GM18858 (cell line): ENCODE results near the gene DTNB.

Experiments
- ATAC-seq: cut with Tn5 transposase; IDR thresholded peaks from one replicate; pipeline ENCODE4 v1.9.1; 2021; ENCODE audit not compliant: unreplicated experiment

Gene DTNB

GRCh38 chr2:25375371-25375988, 297.9 kb downstream of the DTNB start:
- no peak for ATAC-seq

GRCh38 chr2:25374827-25375226, 298.6 kb downstream of the DTNB start:
- ATAC-seq, result no peak

GRCh38 chr2:25374411-25374810, 299.0 kb downstream of the DTNB start:
- no peak for ATAC-seq

GRCh38 chr2:25373269-25373981, 300.0 kb downstream of the DTNB start:
- no peak for ATAC-seq

- ATAC-seq, result no peak
These were observed 300.7 kb downstream of the DTNB start for GRCh38 chr2:25372405-25373268.

- ATAC-seq, result no peak
These were observed 301.8 kb downstream of the DTNB start for GRCh38 chr2:25371253-25372241.

GRCh38 chr2:25369876-25370275, 303.5 kb downstream of the DTNB start:
- no peak for ATAC-seq

- ATAC-seq, result no peak
These were observed 303.9 kb downstream of the DTNB start for GRCh38 chr2:25369439-25369838.

- no peak for ATAC-seq
These were observed 304.7 kb downstream of the DTNB start for GRCh38 chr2:25368660-25369059.

- no peak for ATAC-seq
These were observed 306.1 kb downstream of the DTNB start for GRCh38 chr2:25367296-25367695.

GRCh38 chr2:25366629-25367028, 306.7 kb downstream of the DTNB start:
- no peak for ATAC-seq

GRCh38 chr2:25365241-25365640, 308.1 kb downstream of the DTNB start:
- ATAC-seq, result no peak

GRCh38 chr2:25363733-25364132, 309.6 kb downstream of the DTNB start:
- no peak for ATAC-seq

GRCh38 chr2:25362434-25363145, 310.8 kb downstream of the DTNB start:
- ATAC-seq, result peak; percentile 69

GRCh38 chr2:25362049-25362433, 311.3 kb downstream of the DTNB start:
- peak; percentile 71 for ATAC-seq

- ATAC-seq, result no peak
These were observed 311.9 kb downstream of the DTNB start for GRCh38 chr2:25361261-25362048.

GRCh38 chr2:25358836-25359235, 314.5 kb downstream of the DTNB start:
- ATAC-seq, result no peak

GRCh38 chr2:25358249-25358815, 315.0 kb downstream of the DTNB start:
- no peak for ATAC-seq

GRCh38 chr2:25356088-25356487, 317.3 kb downstream of the DTNB start:
- ATAC-seq, result no peak
